Sigmoid colon (tissue), 7 donors: Measurements from ENCODE around the gene RALB. TPM values are rescaled to one million over a fixed set of nuclear protein-coding genes. Genes with fewer than 3 reads are reported as not detected.

Source experiments
- DNase-seq: peaks from one replicate; pipeline ENCODE4 v3.0.0-alpha.2; 2019
- H3K27ac ChIP-seq, 4 donors: fragments of 200-600 bp; sonication (generic); one replicate each; pipeline ENCODE4 v1.5.1; 2016 to 2019; ENCODE audit warnings: mild to moderate bottlenecking in 1 of 4
- H3K27me3 ChIP-seq, 3 donors: fragments of 200-600 bp; sonication (generic); one replicate each; pipeline ENCODE4 v1.5.1; 2019; ENCODE audit warnings: mild to moderate bottlenecking in 1 of 3
- H3K36me3 ChIP-seq, 4 donors: fragments of 200-600 bp; sonication (generic); one replicate each; pipeline ENCODE4 v1.5.1; 2016 to 2019
- H3K4me1 ChIP-seq, 4 donors: fragments of 200-600 bp; sonication (generic); one replicate each; pipeline ENCODE4 v1.5.1; 2017 to 2019
- H3K4me3 ChIP-seq, 4 donors: fragments of 200-600 bp; sonication (generic); one replicate each; pipeline ENCODE4 v1.5.1; 2017 to 2019; ENCODE audit warnings: mild to moderate bottlenecking in 2 of 4, moderate library complexity in 1 of 4
- H3K9me3 ChIP-seq, 4 donors: fragments of 200-600 bp in 3 of 4; sonication (generic) in 3 of 4; one replicate each; pipeline versions ENCODE4 v1.5.1 to v1.6.1; 2013 to 2019
- EP300 ChIP-seq, 4 donors: sonication (generic); formaldehyde crosslinking; IDR thresholded peaks; one replicate each; pipeline ENCODE4 v1.6.1; 2017; ENCODE audit warnings: antibody characterized with exemption in 4 of 4
- POLR2A ChIP-seq, 2 donors: fragments of 450-650 bp; IDR thresholded peaks; one replicate each; pipeline ENCODE4 v1.6.1; 2016; ENCODE audit warnings: antibody characterized with exemption in 2 of 2, mild to moderate bottlenecking in 2 of 2, moderate library complexity in 2 of 2
- POLR2AphosphoS5 ChIP-seq, 4 donors: sonication (generic); formaldehyde crosslinking; IDR thresholded peaks; one replicate each; pipeline ENCODE4 v1.6.1; 2017; ENCODE audit warnings: antibody characterized with exemption in 4 of 4
- WGBS, 2 donors: extraction: QIAGEN DNeasy Blood & Tissue Kit; methylation state at CpG; one replicate each; pipeline ENCODE4 v1.1.7; 2013; 5-methylcytosine and 5-hydroxymethylcytosine counted together
- intact Hi-C: fragments of 100-400 bp; cut with DNase I; formaldehyde crosslinking; loops from one replicate; pipeline ENCODE4 v1.15.1; 2023
- polyA plus RNA-seq, 3 donors: library from polyadenylated mRNA; stranded (reverse); fragments of 200-250 nt; gene quantifications; one replicate each; pipeline ENCODE4 v1.2.3, GENCODE V29; 2013
- total RNA-seq, 4 donors: library from RNA; depleted of rRNA; stranded (reverse); fragments of >200 nt; gene quantifications; one replicate each; pipeline ENCODE4 v1.1.0, GENCODE V29; 2016
- TF ChIP-seq, protein P1 (sequence below), 4 experiments: fragments of 450-650 bp in 3 of 4; fragments of 200-600 bp in 1 of 4; IDR thresholded peaks; one replicate each; pipeline ENCODE4 v1.5.1; 2016 to 2019; ENCODE audit warnings: antibody characterized with exemption in 4 of 4, mild to moderate bottlenecking in 3 of 4, moderate library complexity in 2 of 4
- donor health status: healthy with polysubstance abuse.
- donor health status: Bipolar disorder and iron deficiency.
- donor health status: healthy.

RALB gene
- total and polyA plus RNA-seq, 7 donors, result 47.9 to 143 (median 60.2) TPM

DNA sequence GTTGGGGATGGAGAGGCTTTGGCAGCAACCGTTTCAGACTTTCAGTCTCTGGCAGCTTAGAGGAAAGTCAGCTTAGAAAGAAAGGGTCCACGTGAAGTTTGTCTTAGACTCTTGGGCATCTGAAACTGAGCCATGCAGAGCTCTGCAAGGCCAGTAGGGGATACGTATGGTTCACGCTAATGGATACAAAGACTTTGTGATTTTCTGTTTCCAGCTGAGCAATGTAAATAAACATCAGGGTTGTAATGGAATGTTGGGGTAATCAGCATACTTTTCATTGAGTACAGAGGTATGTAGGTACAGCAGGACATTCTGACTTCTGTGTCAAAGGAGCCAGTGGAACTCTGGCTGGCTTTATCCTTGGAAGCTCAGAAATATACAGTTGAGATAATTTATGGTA, 31.0 kb downstream of the RALB start:
- no peak overlapping the region for H3K27ac ChIP-seq
- no peak for DNase-seq
- WGBS, 2 donors, result 79 to 82% methylated on average over 4 of the region's 4 CpGs
- H3K9me3 ChIP-seq, result no peaks in the 10 kb centered on the region
- intact Hi-C loops, result no loop called here
- H3K36me3 ChIP-seq, result peaks cover 0 to 28% (median 12%) of the 10 kb centered on the region in 4 donors
- no peaks in the 10 kb centered on the region for H3K27me3 ChIP-seq
- no peak for TF ChIP-seq POLR2AphosphoS5 (IDR thresholded peaks at IDR 0.05)
- no peak for TF ChIP-seq EP300 (IDR thresholded peaks at IDR 0.05)
- H3K4me1 ChIP-seq, result no peaks in the 10 kb centered on the region
- H3K4me3 ChIP-seq, result no peak overlapping the region

DNA sequence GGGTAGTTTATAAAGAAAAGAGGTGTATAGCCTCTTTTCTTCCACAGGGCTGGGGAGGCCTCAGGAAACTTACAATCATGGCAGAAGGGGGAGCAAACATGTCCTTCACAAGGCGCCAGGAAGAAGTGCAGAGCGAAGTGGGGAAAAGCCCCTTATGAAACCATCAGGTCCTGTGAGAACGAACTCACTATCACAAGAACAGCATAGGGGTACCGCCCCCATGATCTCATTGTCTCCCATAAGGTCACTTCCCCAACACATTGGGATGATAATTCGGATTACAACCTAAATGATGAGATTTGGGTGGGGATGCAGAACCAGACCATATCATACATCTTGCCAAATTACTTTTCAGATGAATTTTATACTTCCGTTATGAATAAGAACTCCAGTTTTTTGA, 32.4 kb downstream of the RALB start:
- intact Hi-C loops, result no loop called here
- no peak overlapping the region for H3K4me3 ChIP-seq
- H3K4me1 ChIP-seq, result no peaks in the 10 kb centered on the region
- H3K27ac ChIP-seq, result no peak overlapping the region
- no peaks in the 10 kb centered on the region for H3K27me3 ChIP-seq
- TF ChIP-seq EP300 (IDR thresholded peaks at IDR 0.05) (no peak), POLR2AphosphoS5 (IDR thresholded peaks at IDR 0.05) (no peak), POLR2A (IDR thresholded peaks at IDR 0.05) (no peak)
- TF ChIP-seq, protein P1, sequence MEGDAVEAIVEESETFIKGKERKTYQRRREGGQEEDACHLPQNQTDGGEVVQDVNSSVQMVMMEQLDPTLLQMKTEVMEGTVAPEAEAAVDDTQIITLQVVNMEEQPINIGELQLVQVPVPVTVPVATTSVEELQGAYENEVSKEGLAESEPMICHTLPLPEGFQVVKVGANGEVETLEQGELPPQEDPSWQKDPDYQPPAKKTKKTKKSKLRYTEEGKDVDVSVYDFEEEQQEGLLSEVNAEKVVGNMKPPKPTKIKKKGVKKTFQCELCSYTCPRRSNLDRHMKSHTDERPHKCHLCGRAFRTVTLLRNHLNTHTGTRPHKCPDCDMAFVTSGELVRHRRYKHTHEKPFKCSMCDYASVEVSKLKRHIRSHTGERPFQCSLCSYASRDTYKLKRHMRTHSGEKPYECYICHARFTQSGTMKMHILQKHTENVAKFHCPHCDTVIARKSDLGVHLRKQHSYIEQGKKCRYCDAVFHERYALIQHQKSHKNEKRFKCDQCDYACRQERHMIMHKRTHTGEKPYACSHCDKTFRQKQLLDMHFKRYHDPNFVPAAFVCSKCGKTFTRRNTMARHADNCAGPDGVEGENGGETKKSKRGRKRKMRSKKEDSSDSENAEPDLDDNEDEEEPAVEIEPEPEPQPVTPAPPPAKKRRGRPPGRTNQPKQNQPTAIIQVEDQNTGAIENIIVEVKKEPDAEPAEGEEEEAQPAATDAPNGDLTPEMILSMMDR (IDR thresholded peaks at IDR 0.05), result no peak
- DNase-seq, result no peak
- no peaks in the 10 kb centered on the region for H3K9me3 ChIP-seq
- WGBS, 2 donors, result 96 to 97% methylated on average over 6 of the region's 6 CpGs
- peaks cover 0 to 20% (median 2%) of the 10 kb centered on the region in 4 donors for H3K36me3 ChIP-seq

DNA sequence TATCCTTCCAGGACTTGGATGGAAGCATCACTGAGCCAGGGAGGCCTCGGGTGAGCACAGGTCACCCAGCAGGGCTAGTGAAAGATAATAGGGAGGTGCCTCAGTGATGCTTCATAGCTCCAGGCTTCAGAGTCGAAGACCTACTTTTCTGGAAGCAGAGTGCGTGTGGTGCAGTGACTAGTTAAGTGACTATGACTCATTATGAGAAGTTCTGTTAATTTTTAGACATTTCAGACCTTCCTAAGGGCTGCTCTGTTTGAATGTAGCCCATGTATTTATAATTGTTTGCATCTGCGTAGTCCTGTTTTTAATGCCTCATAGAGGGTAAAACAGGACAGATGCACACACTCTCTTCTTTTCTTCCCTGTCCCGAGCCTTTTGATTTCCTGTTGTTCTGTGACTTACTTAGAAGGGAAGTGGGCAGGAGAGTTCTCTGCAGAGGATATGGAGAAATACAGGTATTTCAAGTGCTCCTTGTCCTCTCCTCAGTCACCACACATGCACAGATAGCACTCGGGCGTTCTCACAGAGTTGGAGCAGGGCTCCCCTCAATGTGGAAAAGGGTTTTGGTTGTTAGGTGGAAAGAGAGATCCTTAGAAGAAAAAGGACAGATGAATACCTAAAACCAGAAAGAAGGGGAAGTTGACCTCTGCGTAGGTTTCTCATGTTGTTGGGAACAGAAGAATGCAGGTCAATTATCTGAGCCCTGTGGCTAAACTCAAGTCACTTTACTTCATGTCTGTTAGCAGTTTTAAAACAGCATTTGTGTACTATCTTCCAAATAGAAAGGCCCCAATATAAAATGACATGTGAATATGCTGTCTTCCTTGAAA, 34.7 kb downstream of the RALB start:
- Histone ChIP-seq H3K9me3 (no peaks in the 10 kb centered on the region), H3K27ac (no peak overlapping the region), H3K27me3 (no peaks in the 10 kb centered on the region), H3K4me1 (no peaks in the 10 kb centered on the region), H3K4me3 (no peak overlapping the region), H3K36me3 (peaks cover 0 to 21% (median 0%) of the 10 kb centered on the region in 4 donors)
- intact Hi-C loops, result no loop called here
- 64 to 67% methylated on average over 8 of the region's 8 CpGs for WGBS, 2 donors
- no peak for DNase-seq
- no peak for TF ChIP-seq POLR2A (IDR thresholded peaks at IDR 0.05)
- TF ChIP-seq POLR2AphosphoS5 (IDR thresholded peaks at IDR 0.05), result no peak
- TF ChIP-seq EP300 (IDR thresholded peaks at IDR 0.05), result no peak
- TF ChIP-seq, protein P1 (IDR thresholded peaks at IDR 0.05), result no peak

DNA sequence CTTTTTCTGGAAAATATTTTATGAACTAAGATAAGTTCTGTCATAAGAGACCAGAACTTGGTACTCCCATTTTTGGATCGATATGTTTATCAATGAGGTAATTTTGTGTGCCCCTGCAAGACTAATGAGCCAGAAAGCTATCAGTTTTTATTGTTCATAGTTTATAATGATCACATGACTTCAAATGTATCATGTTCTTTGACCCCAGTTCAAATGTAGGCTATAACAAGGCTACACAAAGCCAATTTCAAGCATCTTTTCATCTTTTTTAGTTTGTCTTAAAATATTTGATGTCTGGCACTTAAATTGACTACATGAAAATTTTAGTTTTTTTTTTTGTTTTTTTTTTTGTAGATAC, 35.3 kb downstream of the RALB start:
- intact Hi-C loops, result no loop called here
- 61 to 95% methylated on average over 1 of the region's 1 CpG for WGBS, 2 donors
- Histone ChIP-seq H3K4me3 (no peak overlapping the region), H3K4me1 (no peaks in the 10 kb centered on the region), H3K9me3 (no peaks in the 10 kb centered on the region), H3K36me3 (peaks cover 0 to 21% (median 1%) of the 10 kb centered on the region in 4 donors), H3K27ac (no peak overlapping the region), H3K27me3 (no peaks in the 10 kb centered on the region)
- TF ChIP-seq POLR2A (IDR thresholded peaks at IDR 0.05), result no peak
- TF ChIP-seq EP300 (IDR thresholded peaks at IDR 0.05), result no peak
- no peak for TF ChIP-seq POLR2AphosphoS5 (IDR thresholded peaks at IDR 0.05)
- TF ChIP-seq, protein P1 (IDR thresholded peaks at IDR 0.05), result no peak
- no peak for DNase-seq

DNA sequence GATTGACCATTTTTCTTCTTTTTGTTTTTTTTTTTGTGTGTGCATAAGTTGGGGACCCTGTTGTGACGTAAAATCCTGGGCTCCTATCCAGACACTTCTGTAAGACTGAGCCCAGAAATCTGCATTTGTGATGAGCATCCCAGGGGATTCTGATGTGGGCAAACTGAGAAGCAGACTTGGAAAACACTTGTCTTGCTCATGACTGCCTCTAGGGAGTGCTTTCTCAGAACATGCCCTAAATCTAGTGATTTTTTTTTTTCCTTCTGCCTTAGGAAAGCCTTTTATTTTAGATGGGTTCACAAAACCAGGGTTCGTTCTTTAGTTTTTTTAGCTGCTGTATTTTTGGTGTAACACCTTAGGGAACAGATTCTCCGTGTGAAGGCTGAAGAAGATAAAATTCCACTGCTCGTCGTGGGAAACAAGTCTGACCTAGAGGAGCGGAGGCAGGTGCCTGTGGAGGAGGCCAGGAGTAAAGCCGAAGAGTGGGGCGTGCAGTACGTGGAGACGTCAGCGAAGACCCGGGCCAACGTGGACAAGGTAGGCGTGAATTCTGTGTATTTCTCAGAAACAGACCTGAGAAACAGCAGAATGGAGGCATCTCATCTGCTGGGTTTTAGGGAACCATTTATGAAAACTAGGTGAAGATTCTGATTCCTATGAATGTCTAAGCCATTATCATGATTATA, 36.7 kb downstream of the RALB start:
- 96 to 98% methylated on average over 14 of the region's 14 CpGs for WGBS, 2 donors
- H3K4me1 ChIP-seq, result no peaks in the 10 kb centered on the region
- no peak overlapping the region for H3K4me3 ChIP-seq
- H3K27ac ChIP-seq, result no peak overlapping the region
- H3K36me3 ChIP-seq, result peaks cover 3 to 34% (median 6%) of the 10 kb centered on the region in 4 donors
- H3K27me3 ChIP-seq, result no peaks in the 10 kb centered on the region
- H3K9me3 ChIP-seq, result no peaks in the 10 kb centered on the region
- TF ChIP-seq EP300 (IDR thresholded peaks at IDR 0.05) (no peak), POLR2AphosphoS5 (IDR thresholded peaks at IDR 0.05) (no peak), POLR2A (IDR thresholded peaks at IDR 0.05) (no peak)
- TF ChIP-seq, protein P1 (IDR thresholded peaks at IDR 0.05), result no peak
- DNase-seq, result no peak
- intact Hi-C loops, result no loop called here
